ENCODE data around the gene TRAPPC4.

DNA sequence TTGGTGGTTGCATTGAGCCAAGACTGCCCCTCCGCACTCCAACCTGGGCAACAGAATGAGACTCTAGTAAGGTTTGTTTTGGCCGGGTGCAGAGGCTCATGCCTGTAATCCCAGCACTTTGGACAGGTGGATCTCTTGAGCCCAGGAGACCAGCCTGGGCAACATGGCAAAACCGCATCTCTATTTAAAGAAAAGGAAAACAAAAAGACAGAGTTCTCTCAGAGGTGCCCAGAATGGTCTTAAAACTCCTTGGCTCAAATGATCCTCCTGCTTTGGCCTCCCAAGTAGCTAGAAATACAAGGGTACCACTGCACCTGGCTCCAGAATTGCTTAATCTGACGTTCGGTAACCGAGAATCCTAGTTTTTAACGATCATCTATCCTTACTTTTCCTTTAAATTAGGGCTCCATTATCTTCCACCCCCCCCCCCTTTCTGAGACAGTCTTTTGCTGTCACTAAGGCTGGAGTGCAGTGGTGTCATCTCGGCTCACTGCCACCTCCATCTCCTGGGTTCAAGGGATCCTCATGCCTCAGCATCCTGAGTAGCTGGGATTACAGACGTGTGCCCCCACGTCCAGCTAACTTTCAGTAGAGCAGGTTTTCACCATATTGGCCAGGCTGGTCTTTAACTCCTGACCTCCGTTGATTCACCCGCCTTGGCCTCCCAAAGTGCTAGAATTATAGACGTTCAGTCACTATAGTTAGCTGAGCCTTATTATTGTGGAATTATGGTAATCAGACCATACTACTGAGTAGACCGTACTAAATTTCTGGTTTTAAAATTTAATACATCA is 2.2 kb upstream of the TRAPPC4 start:
- TF ChIP-seq, protein P1, sequence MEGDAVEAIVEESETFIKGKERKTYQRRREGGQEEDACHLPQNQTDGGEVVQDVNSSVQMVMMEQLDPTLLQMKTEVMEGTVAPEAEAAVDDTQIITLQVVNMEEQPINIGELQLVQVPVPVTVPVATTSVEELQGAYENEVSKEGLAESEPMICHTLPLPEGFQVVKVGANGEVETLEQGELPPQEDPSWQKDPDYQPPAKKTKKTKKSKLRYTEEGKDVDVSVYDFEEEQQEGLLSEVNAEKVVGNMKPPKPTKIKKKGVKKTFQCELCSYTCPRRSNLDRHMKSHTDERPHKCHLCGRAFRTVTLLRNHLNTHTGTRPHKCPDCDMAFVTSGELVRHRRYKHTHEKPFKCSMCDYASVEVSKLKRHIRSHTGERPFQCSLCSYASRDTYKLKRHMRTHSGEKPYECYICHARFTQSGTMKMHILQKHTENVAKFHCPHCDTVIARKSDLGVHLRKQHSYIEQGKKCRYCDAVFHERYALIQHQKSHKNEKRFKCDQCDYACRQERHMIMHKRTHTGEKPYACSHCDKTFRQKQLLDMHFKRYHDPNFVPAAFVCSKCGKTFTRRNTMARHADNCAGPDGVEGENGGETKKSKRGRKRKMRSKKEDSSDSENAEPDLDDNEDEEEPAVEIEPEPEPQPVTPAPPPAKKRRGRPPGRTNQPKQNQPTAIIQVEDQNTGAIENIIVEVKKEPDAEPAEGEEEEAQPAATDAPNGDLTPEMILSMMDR (IDR thresholded peaks at IDR 0.05), result no peak
- TF ChIP-seq POLR2AphosphoS5 (IDR thresholded peaks at IDR 0.05), result no peak
